ENCODE measurements around the gene RHEX. TPM values are rescaled to one million over a fixed set of nuclear protein-coding genes. Genes with fewer than 3 reads are reported as not detected.
"Not testable (repeated sequence)": the region's sequence is repeated elsewhere in the genome, so short reads cannot be mapped to it uniquely, and the experiment has no call there.

Gene RHEX
- total RNA-seq, 1 donor from 2014 or later = not detected

- intact Hi-C loops (cut with micrococcal nuclease) = loop anchor here (1.0 kb wide), 1 partner anchor 76 kb away; no protein-coding TSS in a partner anchor
Measured at GRCh38 chr1:206030191-206030590, 22.8 kb upstream of the RHEX start.

GRCh38 chr1:206030714-206031113 is 22.3 kb upstream of the RHEX start:
- intact Hi-C loops (cut with micrococcal nuclease) = loop anchor here (1.0 kb wide), 1 partner anchor 76 kb away; no protein-coding TSS in a partner anchor

DNA sequence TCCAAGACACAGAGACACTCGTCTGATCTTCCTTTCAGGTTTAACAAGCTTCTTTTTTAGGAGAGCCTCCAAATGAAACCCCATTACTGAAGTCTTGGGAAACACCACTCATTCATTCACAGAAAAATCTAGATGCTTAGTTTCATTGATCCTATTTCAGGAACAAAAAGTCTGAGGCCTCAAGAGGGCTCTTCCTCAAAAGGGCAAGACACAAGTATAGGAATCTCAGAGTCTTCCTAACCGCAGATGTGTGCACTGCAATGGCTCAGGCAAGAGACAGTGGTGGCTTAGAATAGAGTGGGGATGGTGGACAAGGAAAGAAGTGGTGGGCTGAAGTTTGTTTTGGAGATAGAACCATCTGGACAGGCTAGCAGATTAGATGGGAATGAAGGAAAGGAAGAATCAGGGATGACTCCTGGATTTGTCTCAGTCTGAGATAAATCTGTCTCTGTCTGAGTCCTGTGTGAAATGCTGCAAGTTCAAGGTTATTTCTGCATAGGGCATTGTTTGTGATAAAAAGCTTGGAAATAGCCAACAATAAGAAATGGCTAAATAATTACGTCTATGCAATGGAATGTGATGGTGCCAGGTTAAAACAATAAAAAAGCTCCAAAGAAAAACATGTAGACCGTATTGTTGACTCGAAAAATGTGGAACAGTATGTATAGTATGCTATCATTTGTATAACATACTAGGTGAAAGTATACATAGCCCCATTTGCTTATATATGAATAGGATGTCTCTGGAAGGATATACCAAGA is 20.4 kb upstream of the RHEX start:
- intact Hi-C loops (cut with micrococcal nuclease) = no loop called here

DNA sequence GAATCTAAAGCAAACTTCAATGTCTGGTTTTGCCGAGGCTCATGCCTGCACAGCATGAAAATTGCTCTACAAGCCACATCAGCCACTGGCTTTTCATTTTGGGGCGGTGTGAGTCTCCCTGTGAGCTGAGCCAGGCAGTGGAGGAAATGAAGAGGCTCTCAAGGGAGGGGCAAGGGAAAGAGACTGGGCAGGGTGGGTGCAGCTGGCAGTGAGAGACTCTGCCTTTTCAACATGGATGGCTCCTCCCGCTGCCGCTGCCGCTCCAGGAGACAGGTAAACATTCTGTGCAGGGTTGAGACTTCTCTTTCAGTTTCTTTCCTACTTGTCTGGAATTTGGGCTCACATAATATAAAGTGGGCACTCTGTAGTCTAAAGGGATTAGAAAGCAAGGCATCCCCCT is 17.9 kb upstream of the RHEX start:
- intact Hi-C loops (cut with micrococcal nuclease) = no loop called here

- intact Hi-C loops (cut with micrococcal nuclease) = no loop called here
Measured at GRCh38 chr1:206036663-206037455, 16.1 kb upstream of the RHEX start.

- intact Hi-C loops (cut with micrococcal nuclease) = no loop called here
Measured at GRCh38 chr1:206037581-206037980, 15.4 kb upstream of the RHEX start.

- intact Hi-C loops (cut with micrococcal nuclease) = no loop called here
Measured at GRCh38 chr1:206039046-206039973, 13.7 kb upstream of the RHEX start.

DNA sequence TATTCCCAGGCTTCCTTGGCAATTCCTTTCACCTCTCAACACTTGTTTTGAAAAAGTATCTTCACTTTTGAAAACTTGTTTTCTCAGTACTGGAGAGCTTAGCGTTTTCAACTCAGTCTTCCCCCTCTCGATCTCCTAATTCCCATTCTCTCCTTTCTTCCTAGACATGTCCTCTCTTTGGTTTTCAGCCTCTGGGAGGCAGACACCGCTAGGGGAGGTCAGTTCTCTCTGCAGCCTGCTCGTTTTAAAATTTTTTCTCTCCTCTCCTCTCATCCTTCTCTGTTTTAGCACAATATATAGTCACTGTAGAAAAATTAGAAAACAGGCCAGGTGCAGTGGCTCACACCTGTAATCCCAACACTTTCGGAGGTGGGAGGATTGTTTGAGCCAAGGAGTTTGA is 12.6 kb upstream of the RHEX start:
- intact Hi-C loops (cut with micrococcal nuclease) = no loop called here

DNA sequence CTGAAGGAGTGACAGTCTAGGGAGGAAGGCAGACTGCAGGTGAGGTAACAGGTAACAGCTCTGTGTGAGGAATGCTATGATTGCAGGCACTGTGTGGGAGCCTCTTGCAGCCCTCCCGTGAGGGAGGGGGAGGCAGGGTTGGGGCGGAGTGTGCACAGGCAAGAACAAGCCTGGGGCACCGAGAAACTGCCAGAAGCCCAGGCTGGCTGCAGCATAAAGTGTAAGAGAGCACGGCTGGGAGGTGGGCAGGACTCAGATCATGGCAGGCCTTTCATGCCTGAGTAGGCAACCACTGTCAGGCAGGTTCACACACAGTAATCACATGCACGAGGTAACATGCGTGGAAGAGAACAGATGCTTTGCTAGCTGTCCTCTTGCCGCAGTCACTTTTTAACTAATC is 11.3 kb upstream of the RHEX start:
- intact Hi-C loops (cut with micrococcal nuclease) = no loop called here

GRCh38 chr1:206047271-206047670 is 5.7 kb upstream of the RHEX start:
- intact Hi-C loops (cut with micrococcal nuclease) = no loop called here

DNA sequence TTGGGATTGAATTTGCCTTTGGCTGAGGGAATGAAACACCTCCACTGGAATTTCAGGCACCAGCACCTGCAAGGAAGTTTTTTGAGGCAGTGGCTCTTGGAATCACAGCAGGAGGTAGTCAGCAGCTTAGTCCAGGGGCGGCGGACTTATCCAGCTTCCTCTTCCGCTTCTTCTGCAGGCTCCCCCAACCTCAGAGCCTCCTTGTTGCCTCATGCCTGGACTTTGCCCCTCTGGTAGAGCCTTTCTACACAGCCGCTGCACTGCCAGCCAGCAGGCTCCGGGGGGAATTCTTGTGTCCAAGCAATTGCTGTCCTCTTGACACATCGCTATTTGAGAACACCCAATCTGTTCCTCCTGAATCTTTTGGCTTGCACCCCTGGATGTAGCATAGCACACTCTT is 4.4 kb upstream of the RHEX start:
- intact Hi-C loops (cut with micrococcal nuclease) = no loop called here

DNA sequence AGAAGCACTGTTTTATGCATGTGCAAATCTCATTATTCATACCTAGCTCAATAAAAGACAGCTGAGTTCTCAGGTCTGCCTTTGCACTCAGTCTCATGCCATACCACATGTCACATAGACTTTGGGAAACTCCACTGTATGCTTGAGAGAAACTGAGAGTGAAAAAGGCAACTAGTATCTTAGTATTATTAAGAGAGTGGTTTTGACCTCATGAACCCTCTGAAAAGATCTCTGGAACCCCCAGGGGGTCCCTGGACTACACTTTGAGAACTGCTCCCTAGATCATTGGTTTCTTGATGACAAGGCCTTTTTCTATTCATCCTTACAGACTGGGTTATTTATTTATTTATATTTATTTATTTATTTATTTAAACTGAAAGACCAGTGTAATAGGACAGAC is 3.7 kb upstream of the RHEX start:
- intact Hi-C loops (cut with micrococcal nuclease) = no loop called here

DNA sequence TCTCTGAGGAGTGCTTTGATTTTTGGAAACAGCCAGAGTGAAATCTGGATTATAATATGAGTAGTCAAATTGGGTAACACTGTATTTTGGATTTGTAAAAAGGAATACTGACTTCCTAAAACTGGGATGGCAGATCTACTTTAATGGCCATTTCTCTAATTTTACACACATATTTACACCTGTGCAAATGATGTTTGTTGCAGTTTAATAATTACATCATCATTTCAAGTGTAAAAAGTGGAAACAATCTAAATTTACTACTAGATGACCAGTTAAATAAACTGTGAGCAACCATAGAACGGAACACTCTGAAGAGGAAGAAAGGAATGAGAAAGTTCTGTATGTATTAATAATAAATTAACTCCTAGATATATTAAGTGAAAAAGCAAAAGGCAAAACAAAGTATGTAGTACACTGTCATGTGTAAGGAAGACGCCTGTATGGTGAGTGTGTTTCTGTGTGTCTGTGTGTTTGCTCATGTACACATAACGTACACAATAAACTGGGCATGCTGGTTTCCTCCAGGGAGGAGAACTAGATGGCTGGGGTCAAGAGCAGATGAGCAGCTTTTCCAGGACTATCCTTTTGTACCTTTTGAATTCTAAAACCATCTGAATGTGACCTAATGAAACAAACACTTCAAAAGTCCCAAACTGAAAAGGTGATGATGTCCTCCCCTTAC is 2.9 kb upstream of the RHEX start:
- intact Hi-C loops (cut with micrococcal nuclease) = no loop called here

GRCh38 chr1:206050655-206051235 is 2.2 kb upstream of the RHEX start:
- intact Hi-C loops (cut with micrococcal nuclease) = no loop called here

- intact Hi-C loops (cut with micrococcal nuclease) = not testable (repeated sequence)
Measured at GRCh38 chr1:206052231-206052865, 625 bp upstream of the RHEX start.

DNA sequence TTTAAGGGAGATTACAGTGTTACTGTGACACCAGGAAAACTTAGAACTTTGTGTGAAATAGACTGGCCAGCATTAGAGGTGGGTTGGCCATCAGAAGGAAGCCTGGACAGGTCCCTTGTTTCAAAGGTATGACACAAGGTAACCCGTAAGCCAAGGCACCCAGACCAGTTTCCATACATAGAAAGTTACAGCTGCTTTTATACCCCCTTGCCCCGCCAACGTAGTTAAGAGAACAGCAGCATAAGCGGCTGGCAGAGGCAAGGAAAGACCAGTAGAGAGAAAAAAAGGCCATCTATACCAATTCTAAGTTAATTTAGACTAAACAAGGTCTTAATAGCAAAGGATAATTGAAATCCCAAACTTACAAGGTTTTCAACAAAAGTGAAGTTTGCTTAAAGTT is 643 bp downstream of the RHEX start:
- intact Hi-C loops (cut with micrococcal nuclease) = not testable (repeated sequence)

DNA sequence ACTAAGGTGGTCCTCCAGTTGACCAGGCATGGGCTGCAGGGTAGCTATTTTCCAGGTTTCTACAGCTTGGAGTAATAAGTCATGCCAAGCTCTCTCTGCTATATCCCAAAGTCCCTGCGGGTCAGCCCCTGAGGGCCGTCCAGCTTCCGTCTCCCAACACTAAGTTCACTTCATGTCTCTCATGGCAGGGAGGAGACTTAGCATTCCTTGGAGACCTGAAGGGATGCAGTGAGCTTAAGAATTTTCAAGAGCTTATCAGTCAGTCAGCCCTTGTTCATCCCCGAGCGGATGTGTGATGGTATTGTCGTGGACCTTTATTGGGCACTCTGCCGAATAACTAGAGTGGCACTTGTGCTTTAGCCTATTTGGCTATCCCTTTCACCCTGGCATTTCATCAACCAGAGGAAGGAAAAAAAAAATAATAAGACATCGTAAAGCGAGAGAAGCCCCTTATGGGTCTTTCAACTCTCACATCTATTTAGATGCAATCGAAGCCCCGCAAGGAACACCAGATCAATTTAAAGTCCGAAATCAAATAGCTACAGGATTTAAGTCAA is 2.2 kb downstream of the RHEX start:
- intact Hi-C loops (cut with micrococcal nuclease) = not testable (repeated sequence)

- intact Hi-C loops (cut with micrococcal nuclease) = not testable (repeated sequence)
Measured at GRCh38 chr1:206055639-206056323, 2.8 kb downstream of the RHEX start.

GRCh38 chr1:206058289-206058926 is 5.4 kb downstream of the RHEX start:
- intact Hi-C loops (cut with micrococcal nuclease) = not testable (repeated sequence)

Data from T-helper 2 cell treated with Interferon-gamma antibody and Interleukin-4, amounts not matched to agents 100 ng/mL and 5 ng/mL, for 36 hours (primary cell).